Fibroblast of pulmonary artery (primary cell): Measurements from ENCODE around the gene PDE7B.

Experiments used
- DNase-seq: peaks from one replicate; pipeline ENCODE4 v3.0.0-alpha.2; 2010; ENCODE audit warnings: low read depth
- H3K4me3 ChIP-seq: replicated peaks from 2 replicates; pipeline ENCODE4 v1.5.1; 2011; ENCODE audit warnings: low read depth, mild to moderate bottlenecking, control low read depth, low read length, moderate library complexity
- TF ChIP-seq, protein P1 (sequence below): IDR thresholded peaks from 2 replicates; pipeline ENCODE4 v1.5.1; 2011; ENCODE audit warnings: mild to moderate bottlenecking, control low read depth, low read length, inconsistent platforms; ENCODE audit errors: missing control alignments

Gene PDE7B

DNA sequence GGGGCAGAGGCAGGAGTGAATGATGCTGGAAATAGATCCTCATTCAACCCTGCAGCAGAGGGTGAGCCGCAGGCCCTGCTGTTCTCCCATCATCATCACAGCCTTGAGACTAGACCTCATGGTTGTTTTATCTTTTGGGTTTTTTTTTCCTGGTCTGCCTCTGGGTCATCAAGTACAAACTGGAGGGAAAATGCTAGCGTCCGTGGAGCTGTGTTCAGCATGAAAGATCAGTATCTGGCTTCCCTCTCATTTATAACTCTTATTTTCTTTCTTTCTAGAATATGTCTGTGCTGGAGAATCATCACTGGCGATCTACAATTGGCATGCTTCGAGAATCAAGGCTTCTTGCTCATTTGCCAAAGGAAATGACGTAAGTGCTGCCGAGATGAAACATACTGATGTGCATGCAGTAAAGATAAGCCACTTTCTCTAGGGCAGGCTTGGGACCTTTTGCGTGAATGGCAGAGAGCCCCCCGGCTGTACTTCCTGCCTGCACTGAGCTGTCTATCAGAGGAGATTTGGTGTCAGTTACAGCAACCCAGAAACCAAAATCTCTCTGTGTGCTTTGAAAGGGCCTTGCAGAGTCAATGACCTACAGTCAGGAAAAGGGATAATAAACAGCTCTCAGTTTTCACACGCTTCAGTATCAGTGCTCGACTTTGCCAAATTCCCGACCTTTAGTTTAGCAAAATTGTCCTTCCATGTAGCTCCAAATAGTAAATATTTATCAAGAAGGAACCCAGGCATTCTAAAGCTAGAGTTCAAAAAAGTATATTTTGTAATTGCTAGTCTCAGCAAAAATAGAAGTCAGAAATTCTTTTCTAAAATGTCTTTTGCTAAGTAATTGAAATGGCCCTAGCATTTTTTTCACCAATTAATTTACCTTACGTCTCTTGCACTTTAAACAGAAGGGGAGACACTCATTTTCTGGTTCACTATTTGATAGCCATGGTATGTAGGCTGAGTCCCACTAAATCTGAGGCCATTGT lies 322.3 kb downstream of the PDE7B start:
- TF ChIP-seq, protein P1, sequence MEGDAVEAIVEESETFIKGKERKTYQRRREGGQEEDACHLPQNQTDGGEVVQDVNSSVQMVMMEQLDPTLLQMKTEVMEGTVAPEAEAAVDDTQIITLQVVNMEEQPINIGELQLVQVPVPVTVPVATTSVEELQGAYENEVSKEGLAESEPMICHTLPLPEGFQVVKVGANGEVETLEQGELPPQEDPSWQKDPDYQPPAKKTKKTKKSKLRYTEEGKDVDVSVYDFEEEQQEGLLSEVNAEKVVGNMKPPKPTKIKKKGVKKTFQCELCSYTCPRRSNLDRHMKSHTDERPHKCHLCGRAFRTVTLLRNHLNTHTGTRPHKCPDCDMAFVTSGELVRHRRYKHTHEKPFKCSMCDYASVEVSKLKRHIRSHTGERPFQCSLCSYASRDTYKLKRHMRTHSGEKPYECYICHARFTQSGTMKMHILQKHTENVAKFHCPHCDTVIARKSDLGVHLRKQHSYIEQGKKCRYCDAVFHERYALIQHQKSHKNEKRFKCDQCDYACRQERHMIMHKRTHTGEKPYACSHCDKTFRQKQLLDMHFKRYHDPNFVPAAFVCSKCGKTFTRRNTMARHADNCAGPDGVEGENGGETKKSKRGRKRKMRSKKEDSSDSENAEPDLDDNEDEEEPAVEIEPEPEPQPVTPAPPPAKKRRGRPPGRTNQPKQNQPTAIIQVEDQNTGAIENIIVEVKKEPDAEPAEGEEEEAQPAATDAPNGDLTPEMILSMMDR: no peak
- H3K4me3 ChIP-seq: no peak overlapping the region
- peak; percentile 87 for DNase-seq

DNA sequence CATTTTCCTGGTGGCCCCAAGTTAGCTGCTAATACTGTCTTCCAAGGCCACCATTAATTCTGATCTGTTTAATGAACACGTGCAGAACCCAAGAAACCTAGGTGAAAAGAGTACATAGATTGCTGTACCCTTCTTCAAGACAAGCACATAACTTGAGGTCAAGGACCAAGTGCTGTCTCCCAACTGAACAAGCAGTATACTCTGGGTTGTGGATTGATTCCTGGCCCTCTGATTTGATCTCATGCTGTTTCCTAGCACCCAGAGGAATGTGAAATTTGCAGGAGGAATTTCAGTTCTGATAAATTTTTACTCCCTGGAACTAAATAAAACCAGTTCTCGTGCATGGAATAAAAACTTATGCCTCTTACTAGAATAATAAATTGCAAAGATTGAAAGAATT lies 323.0 kb downstream of the PDE7B start:
- peak; percentile 34 for DNase-seq
- no peak overlapping the region for H3K4me3 ChIP-seq
- TF ChIP-seq, protein P1: no peak

DNA sequence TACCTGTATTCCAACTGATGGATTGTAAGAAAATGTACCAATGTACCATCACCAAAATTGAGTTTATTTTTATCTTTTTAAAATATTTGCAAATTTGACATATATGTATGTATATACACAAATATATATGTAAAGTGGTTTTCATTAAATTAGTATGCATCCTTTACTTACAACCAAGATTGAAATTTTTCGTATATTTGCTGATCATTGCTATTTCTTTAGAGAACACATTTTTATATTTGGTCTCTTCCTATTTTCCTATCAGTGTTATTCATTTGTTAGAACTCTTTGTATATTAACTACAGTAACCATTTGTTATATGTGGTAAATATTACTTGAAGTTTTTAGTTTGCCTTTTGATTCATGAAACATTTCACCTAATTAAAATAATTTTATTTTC lies 324.4 kb downstream of the PDE7B start:
- TF ChIP-seq, protein P1: no peak
- no peak overlapping the region for H3K4me3 ChIP-seq
- DNase-seq: no peak

DNA sequence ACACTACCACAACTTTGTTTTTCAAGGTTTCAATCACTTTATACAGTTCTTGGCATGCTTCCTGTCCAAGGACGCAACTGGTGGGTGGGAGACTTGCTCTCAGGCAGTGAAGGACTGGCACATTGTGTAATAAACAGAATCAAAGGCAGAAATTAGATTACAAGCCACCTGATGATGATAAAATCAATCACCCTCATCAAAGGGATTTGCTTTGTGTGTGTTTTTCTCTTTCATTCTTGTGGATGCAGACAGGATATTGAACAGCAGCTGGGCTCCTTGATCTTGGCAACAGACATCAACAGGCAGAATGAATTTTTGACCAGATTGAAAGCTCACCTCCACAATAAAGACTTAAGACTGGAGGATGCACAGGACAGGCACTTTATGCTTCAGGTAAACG lies 327.2 kb downstream of the PDE7B start:
- DNase-seq: no peak

DNA sequence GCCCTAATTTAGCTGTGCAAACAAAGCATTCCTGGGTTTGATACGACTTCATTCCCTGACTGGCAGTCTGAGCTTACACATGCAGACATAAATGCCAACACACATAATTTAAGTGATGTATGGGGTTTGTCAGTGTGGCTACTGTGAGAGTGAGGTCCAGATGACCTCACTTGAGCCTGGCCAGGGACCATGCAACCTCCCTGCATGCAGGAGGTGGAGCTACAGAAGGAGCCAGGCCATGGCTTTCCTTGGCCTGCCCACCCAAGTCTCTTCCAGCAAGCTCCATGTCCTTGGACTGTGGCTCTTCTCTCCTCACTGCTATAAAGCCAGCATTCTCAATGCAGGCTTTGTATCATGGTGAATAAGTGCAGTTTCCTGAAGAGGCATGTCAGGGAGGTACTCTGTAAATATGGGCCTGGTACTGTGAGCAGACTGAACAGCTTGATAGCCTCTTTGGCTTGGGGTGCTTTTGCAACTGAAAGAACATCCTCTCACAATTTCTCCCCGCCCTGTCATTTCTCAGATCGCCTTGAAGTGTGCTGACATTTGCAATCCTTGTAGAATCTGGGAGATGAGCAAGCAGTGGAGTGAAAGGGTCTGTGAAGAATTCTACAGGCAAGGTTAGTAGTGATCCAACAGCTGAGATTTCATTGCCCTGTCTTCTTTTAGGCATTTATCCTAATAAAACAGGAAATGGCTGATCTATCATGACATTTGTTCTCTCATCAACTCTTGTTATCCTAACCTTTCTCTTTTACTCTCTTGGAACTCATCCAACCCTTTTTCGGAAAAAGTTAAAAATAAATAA lies 329.4 kb downstream of the PDE7B start:
- DNase-seq: no peak
- TF ChIP-seq, protein P1: no peak

More for the DNA sequence above, 327.2 kb downstream of the PDE7B start:
- TF ChIP-seq, protein P1: no peak
- no peak overlapping the region for H3K4me3 ChIP-seq

DNA sequence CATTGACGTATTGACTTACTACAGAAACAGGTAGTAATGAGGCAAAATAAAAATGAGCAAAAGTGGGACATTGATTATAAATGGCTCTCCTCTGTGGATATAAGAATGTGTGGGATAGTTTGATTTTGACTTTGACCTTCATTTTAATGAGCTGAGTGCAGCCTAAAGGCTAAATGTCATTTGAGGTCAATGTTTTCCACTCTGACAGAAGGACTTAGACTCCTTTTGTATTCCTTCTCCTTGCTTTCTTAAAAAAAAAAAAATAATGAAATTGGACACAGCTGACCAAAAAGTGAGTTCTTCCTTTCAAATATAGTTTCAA lies 330.0 kb downstream of the PDE7B start:
- TF ChIP-seq, protein P1: no peak

More for the DNA sequence above, 329.4 kb downstream of the PDE7B start:
- no peak overlapping the region for H3K4me3 ChIP-seq

More for the DNA sequence above, 330.0 kb downstream of the PDE7B start:
- no peak overlapping the region for H3K4me3 ChIP-seq
- DNase-seq: no peak
